OCI-LY3 (cell line): Measurements from ENCODE around the gene CFAP46.

Experiments
- CTCF ChIP-seq: fragments of 200-600, 300-600 bp; sonication (generic); IDR thresholded peaks from 2 replicates; pipeline ENCODE4 v1.5.1; 2014; ENCODE audit warnings: antibody characterized with exemption, low read length, low read depth
- EZH2phosphoT487 ChIP-seq: fragments of 200-600 bp; shearing (Covaris generic); IDR thresholded peaks from 2 replicates; pipeline ENCODE4 v1.6.1; 2018; ENCODE audit warnings: antibody characterized with exemption, mixed run types, low read depth

- TF ChIP-seq CTCF (no peak), EZH2phosphoT487 (no peak)
Measured at GRCh38 chr10:132796846-132797245, 145.5 kb downstream of the CFAP46 start.
